Transverse colon (tissue), 4 donors: ENCODE measurements around the gene ME3. TPM values are rescaled to one million over a fixed set of nuclear protein-coding genes. Genes with fewer than 3 reads are reported as not detected.
A peak's percentile ranks its signal among the peaks of the same experiment; 100 is the strongest.

Source experiments
- DNase-seq: peaks from one replicate; pipeline ENCODE4 v3.0.0-alpha.2; 2019
- H3K27ac ChIP-seq, 4 donors: fragments of 200-600 bp; sonication (generic); 2 replicates each; pipeline ENCODE4 v1.5.1; 2016 to 2018; ENCODE audit warnings: inconsistent platforms in 4 of 4
- H3K27me3 ChIP-seq: fragments of 200-600 bp; sonication (generic); 2 replicates; pipeline ENCODE4 v1.5.1; 2017; ENCODE audit warnings: inconsistent platforms
- H3K36me3 ChIP-seq, 4 donors: fragments of 200-600 bp; sonication (generic); 2 replicates each; pipeline ENCODE4 v1.5.1; 2017 to 2019; ENCODE audit warnings: inconsistent platforms in 4 of 4
- H3K4me1 ChIP-seq, 4 donors: fragments of 200-600 bp; sonication (generic); 2 replicates each; pipeline ENCODE4 v1.5.1; 2017 to 2020; ENCODE audit warnings: inconsistent platforms in 4 of 4
- H3K4me3 ChIP-seq, 4 donors: fragments of 200-600 bp; sonication (generic); 1 replicate in 1 of 4; 2 replicates in 3 of 4; pipeline versions ENCODE4 v1.5.1 to v1.6.1; 2017 to 2019; ENCODE audit warnings: inconsistent platforms in 4 of 4
- H3K9me3 ChIP-seq, 2 donors: fragments of 200-600 bp; sonication (generic); 2 replicates each; pipeline ENCODE4 v1.5.1; 2017 to 2019; ENCODE audit warnings: inconsistent platforms in 2 of 2
- EP300 ChIP-seq: sonication (generic); formaldehyde crosslinking; IDR thresholded peaks from one replicate; pipeline ENCODE4 v1.6.1; 2017; ENCODE audit warnings: antibody characterized with exemption, low read depth
- POLR2A ChIP-seq: fragments of 450-650 bp; IDR thresholded peaks from one replicate; pipeline ENCODE4 v1.6.1; 2016; ENCODE audit warnings: antibody characterized with exemption, mild to moderate bottlenecking, moderate library complexity
- POLR2AphosphoS5 ChIP-seq, 3 donors: sonication (generic); formaldehyde crosslinking; IDR thresholded peaks; one replicate each; pipeline ENCODE4 v1.6.1; 2016; ENCODE audit warnings: antibody characterized with exemption in 3 of 3
- WGBS, 2 donors: methylation state at CpG; one replicate each; pipeline ENCODE4 v1.1.5; 2018; ENCODE audit warnings: low coverage in 1 of 2; 5-methylcytosine and 5-hydroxymethylcytosine counted together
- in situ Hi-C, 4 donors: fragments of 200-750 bp; cut with MboI; loops; one replicate each; pipeline versions ENCODE4 v1.15.0 to v1.15.1; 2017; ENCODE audit warnings: low sequenced_read_pairs in 3 of 4, low pct_ligation_motif_present in 1 of 4, low pct_unique_long_range_greater_than_20kb in 1 of 4
- intact Hi-C: fragments of 100-400 bp; cut with DNase I; formaldehyde crosslinking; loops from one replicate; pipeline ENCODE4 v1.15.1; 2023; ENCODE audit warnings: low total_unique reads
- total RNA-seq, 4 donors: library from RNA; depleted of rRNA; stranded (reverse); fragments of >200 nt; gene quantifications; one replicate each; pipeline ENCODE4 v1.1.0, GENCODE V29; 2016
- TF ChIP-seq, protein P1 (sequence below), 5 experiments: fragments of 200-600 bp in 3 of 5; fragments of 450-650 bp in 2 of 5; sonication (generic) in 3 of 5; IDR thresholded peaks; 1 replicate in 2 of 5; 2 replicates in 3 of 5; pipeline ENCODE4 v1.5.1; 2016 to 2017; ENCODE audit warnings: antibody characterized with exemption in 5 of 5, inconsistent platforms in 3 of 5, mild to moderate bottlenecking in 2 of 5, moderate library complexity in 1 of 5

The ME3 gene
- total RNA-seq, 4 donors from 2014 or later, result 91.8 to 258 (median 116) TPM

DNA sequence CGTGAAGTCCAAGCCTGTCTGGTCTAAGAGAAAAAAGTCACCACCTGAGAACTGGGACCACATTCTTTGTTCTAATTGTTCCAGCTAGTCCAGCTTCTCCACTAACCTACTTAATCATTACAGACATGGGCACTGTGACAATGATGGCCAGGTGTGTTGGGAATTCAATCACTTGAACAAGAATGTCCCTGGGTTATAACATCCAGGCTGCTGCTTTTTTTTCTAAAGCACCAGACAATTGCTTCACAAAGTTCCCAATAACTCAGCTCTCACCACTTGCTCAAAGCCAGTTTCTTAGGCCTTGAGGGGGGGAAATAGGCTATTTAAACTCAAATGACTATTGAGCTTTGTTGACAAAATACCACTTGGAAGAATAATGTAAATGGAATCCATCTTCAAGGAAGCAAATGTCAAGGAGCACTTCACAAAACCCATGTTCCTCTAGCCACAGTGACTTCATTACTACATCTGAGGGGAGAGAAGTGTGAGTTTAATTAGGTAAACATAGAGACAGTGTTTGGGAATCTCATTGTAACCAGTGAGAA is 80.3 kb downstream of the ME3 start:
- Histone ChIP-seq H3K36me3 (no peaks in the 10 kb centered on the region), H3K9me3 (no peaks in the 10 kb centered on the region), H3K27me3 (no peaks in the 10 kb centered on the region), H3K4me1 (peaks cover 7 to 28% (median 12%) of the 10 kb centered on the region in 4 donors), H3K27ac (peak overlapping the region; percentile 65 to 79 (median 74)), H3K4me3 (no peak overlapping the region)
- intact Hi-C loops, result no loop called here
- WGBS, 2 donors, result 0 to 43% methylated on average over 1 of the region's 1 CpG
- TF ChIP-seq POLR2AphosphoS5 (IDR thresholded peaks at IDR 0.05), result no peak
- TF ChIP-seq POLR2A, result no peak
- no peak for TF ChIP-seq EP300
- in situ Hi-C loops, result no loop called here
- no peak for DNase-seq

DNA sequence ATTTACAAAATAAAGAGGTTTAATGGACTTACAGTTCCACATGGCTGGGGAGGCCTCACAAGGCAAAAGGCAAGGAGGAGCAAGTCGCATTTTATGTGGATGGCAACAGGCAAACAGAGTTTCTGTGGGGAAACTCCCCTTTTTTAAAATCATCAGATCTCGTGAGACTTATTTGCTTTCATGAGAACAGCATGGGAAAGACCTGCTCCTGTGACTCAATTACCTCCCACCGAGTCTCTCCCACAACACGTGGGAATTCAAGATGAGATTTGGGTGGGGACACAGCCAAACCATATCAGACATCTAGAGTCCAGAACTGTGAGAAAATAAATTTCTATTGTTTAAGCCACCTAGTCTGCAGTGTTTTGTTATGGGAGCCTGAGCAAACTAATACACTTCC is 80.8 kb downstream of the ME3 start:
- Histone ChIP-seq H3K36me3 (no peaks in the 10 kb centered on the region), H3K27ac (peak overlapping the region in 2 of 4 donors; percentile 65 to 74), H3K9me3 (no peaks in the 10 kb centered on the region), H3K4me3 (no peak overlapping the region), H3K4me1 (peaks cover 7 to 28% (median 12%) of the 10 kb centered on the region in 4 donors), H3K27me3 (no peaks in the 10 kb centered on the region)
- in situ Hi-C loops (no loop called here), intact Hi-C loops (no loop called here)
- no peak for DNase-seq
- TF ChIP-seq EP300 (no peak), POLR2A (no peak), POLR2AphosphoS5 (IDR thresholded peaks at IDR 0.05) (no peak)
- TF ChIP-seq, protein P1, sequence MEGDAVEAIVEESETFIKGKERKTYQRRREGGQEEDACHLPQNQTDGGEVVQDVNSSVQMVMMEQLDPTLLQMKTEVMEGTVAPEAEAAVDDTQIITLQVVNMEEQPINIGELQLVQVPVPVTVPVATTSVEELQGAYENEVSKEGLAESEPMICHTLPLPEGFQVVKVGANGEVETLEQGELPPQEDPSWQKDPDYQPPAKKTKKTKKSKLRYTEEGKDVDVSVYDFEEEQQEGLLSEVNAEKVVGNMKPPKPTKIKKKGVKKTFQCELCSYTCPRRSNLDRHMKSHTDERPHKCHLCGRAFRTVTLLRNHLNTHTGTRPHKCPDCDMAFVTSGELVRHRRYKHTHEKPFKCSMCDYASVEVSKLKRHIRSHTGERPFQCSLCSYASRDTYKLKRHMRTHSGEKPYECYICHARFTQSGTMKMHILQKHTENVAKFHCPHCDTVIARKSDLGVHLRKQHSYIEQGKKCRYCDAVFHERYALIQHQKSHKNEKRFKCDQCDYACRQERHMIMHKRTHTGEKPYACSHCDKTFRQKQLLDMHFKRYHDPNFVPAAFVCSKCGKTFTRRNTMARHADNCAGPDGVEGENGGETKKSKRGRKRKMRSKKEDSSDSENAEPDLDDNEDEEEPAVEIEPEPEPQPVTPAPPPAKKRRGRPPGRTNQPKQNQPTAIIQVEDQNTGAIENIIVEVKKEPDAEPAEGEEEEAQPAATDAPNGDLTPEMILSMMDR (IDR thresholded peaks at IDR 0.05), result no peak
- 86 to 92% methylated on average over 4 of the region's 4 CpGs for WGBS, 2 donors

DNA sequence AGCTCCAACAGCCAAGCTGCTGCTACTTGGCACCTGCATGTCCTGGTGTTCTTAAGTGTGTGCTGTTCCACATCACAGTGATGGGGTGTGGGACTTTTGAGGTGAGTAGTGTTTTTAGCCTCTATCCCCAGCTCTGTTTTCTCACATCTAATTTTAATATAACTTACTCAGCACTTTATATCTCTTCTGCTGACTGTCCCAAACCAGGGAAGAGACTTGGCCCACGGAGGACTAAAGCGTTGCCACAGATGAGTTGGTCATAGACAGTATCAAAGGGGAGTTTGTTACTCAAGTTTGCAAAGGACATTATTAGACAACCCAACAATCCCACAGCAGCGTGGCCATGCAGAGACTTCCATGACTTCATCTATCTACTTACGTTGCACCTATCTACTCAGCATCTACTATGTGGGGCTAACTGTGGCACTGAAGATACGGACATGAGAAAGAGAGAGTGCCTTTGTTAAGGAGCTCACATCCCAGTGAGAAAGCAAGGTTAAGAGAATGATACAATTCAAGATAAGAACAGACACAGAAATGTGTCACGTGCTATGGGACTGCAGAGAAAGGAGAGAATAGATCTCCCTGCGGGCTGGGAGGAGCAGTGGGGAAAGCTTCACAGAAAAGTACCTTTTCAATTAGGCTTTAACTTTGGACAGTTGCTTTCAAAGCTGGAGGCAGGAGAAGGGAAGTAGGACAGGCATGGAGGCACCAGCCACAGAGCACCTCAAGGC is 82.4 kb downstream of the ME3 start:
- intact Hi-C loops, result no loop called here
- no peaks in the 10 kb centered on the region for H3K27me3 ChIP-seq
- no peak overlapping the region for H3K4me3 ChIP-seq
- DNase-seq, result no peak
- 86 to 95% methylated on average over 7 of the region's 7 CpGs for WGBS, 2 donors
- TF ChIP-seq POLR2AphosphoS5 (IDR thresholded peaks at IDR 0.05) (no peak), EP300 (no peak), POLR2A (no peak)
- TF ChIP-seq, protein P1 (IDR thresholded peaks at IDR 0.05), result no peak
- peaks cover 7 to 28% (median 12%) of the 10 kb centered on the region in 4 donors for H3K4me1 ChIP-seq
- H3K9me3 ChIP-seq, result no peaks in the 10 kb centered on the region
- in situ Hi-C loops, result no loop called here
- no peaks in the 10 kb centered on the region for H3K36me3 ChIP-seq
- no peak overlapping the region for H3K27ac ChIP-seq

DNA sequence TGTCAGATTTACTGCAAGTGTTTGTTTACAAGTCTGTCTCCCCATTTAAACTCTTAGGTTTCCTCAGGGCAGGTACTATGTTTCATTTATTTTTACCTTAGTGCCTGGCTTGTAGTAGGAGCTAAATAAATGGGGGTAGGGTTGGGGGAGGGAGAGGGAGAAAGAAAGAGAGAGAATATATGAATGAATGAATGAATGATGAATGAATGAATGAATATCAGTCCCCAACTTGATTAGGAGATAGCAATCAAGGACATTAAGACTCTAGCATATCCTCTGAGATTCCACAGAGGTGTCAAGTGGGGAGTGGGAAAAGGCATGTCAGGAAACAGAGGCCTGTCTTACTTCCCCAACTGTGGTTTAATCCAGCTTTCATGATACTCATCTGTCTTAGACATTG is 83.2 kb downstream of the ME3 start:
- in situ Hi-C loops, result no loop called here
- intact Hi-C loops, result no loop called here
- TF ChIP-seq, protein P1 (IDR thresholded peaks at IDR 0.05), result no peak
- TF ChIP-seq POLR2A (no peak), EP300 (no peak), POLR2AphosphoS5 (IDR thresholded peaks at IDR 0.05) (no peak)
- DNase-seq, result no peak
- H3K4me1 ChIP-seq, result peaks cover 7 to 28% (median 12%) of the 10 kb centered on the region in 4 donors
- H3K27me3 ChIP-seq, result no peaks in the 10 kb centered on the region
- H3K9me3 ChIP-seq, result no peaks in the 10 kb centered on the region
- H3K4me3 ChIP-seq, result no peak overlapping the region
- no peak overlapping the region for H3K27ac ChIP-seq
- H3K36me3 ChIP-seq, result no peaks in the 10 kb centered on the region
